ENCODE measurements around the gene STARD10. TPM values are rescaled to one million over a fixed set of nuclear protein-coding genes. Genes with fewer than 3 reads are reported as not detected.

The STARD10 gene
- total RNA-seq, 2 experiments from 2014 or later = 10.4 to 12.9 TPM

DNA sequence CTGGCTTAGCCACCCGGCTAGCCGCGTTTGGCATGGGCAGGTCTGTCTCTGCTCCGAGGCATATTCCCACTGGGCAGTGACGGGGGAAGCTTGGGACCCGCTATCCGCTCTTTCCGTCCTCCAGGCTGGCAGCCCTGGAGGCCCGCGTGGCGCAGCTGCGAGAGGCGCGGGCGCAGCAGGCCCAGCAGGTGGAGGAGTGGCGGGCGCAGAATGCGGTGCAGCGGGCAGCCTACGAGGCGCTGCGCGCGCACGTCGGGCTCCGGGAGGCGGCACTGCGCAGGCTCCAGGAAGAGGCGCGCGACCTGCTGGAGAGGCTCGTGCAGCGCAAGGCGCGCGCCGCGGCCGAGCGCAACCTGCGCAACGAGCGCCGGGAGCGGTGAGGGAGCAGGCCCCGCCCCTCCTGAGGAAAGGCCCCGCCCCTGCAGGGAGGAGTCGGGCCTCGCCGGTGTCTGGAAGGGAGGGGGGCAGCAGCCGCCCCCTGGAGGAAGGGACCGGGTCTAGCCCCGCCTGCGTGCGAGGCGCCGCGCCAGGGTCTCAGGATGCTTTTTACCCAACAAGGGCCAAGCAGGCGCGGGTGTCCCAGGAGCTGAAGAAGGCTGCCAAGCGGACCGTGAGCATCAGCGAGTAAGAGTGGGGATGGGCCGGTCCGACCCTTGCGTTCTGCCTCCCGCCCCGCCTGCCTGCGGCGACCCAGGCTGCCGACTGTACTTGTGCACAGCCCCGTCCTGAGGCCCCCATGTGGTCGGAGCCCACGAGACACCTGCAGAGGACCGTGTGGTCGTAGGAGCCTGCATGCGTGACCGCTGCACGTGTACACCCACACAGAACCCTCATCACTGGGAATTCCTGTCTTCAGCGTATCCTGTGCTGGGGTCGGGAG, 28.3 kb upstream of the STARD10 start:
- no peak for TF ChIP-seq EZH2phosphoT487 (IDR thresholded peaks at IDR 0.05; ENCODE audit: borderline replicate concordance, low read depth, low read length)
- TF ChIP-seq, protein P1, sequence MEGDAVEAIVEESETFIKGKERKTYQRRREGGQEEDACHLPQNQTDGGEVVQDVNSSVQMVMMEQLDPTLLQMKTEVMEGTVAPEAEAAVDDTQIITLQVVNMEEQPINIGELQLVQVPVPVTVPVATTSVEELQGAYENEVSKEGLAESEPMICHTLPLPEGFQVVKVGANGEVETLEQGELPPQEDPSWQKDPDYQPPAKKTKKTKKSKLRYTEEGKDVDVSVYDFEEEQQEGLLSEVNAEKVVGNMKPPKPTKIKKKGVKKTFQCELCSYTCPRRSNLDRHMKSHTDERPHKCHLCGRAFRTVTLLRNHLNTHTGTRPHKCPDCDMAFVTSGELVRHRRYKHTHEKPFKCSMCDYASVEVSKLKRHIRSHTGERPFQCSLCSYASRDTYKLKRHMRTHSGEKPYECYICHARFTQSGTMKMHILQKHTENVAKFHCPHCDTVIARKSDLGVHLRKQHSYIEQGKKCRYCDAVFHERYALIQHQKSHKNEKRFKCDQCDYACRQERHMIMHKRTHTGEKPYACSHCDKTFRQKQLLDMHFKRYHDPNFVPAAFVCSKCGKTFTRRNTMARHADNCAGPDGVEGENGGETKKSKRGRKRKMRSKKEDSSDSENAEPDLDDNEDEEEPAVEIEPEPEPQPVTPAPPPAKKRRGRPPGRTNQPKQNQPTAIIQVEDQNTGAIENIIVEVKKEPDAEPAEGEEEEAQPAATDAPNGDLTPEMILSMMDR (conservative IDR thresholded peaks at IDR 0.05; ENCODE audit: low read length) = peak; percentile 58; the same call in 1 of the 2 replicates
- H3K4me2 ChIP-seq (ENCODE audit: low read length) = peak overlapping the region; percentile 48; the same call in 1 of the 2 replicates
- no peaks in the 10 kb centered on the region for H3K79me2 ChIP-seq (ENCODE audit: insufficient read depth, low read depth, low read length)
- intact Hi-C loops (cut with micrococcal nuclease; ENCODE audit: unreplicated experiment) = no loop called here
- no peaks in the 10 kb centered on the region for H4K20me1 ChIP-seq (ENCODE audit: insufficient read depth, low read length)
- peaks cover 91% of the 10 kb centered on the region for H3K36me3 ChIP-seq (ENCODE audit: insufficient read depth, low read length)
- H3K9me2 ChIP-seq (ENCODE audit: insufficient read depth, low read length) = no peaks in the 10 kb centered on the region
- no TSS peak for BruUV-seq (replicated peaks)
- no peak overlapping the region for H3K4me3 ChIP-seq (ENCODE audit: low read depth, low read length, poor library complexity, severe bottlenecking)
- POLR2A ChIA-PET = no interaction called here
- peak; percentile 80 for DNase-seq (ENCODE audit: low spot score)
- no peak overlapping the region for H2AFZ ChIP-seq (ENCODE audit: low read length)
- H3K27ac ChIP-seq (ENCODE audit: low read depth, low read length, poor library complexity, severe bottlenecking) = peak overlapping the region; percentile 59
- CTCF ChIA-PET (ENCODE audit: unreplicated experiment) = no interaction called here
- peaks cover 17% of the 10 kb centered on the region for H3K4me1 ChIP-seq (ENCODE audit: insufficient read depth, low read length, poor library complexity, severe bottlenecking)
- H3K9me3 ChIP-seq (ENCODE audit: low read length) = no peaks in the 10 kb centered on the region

DNA sequence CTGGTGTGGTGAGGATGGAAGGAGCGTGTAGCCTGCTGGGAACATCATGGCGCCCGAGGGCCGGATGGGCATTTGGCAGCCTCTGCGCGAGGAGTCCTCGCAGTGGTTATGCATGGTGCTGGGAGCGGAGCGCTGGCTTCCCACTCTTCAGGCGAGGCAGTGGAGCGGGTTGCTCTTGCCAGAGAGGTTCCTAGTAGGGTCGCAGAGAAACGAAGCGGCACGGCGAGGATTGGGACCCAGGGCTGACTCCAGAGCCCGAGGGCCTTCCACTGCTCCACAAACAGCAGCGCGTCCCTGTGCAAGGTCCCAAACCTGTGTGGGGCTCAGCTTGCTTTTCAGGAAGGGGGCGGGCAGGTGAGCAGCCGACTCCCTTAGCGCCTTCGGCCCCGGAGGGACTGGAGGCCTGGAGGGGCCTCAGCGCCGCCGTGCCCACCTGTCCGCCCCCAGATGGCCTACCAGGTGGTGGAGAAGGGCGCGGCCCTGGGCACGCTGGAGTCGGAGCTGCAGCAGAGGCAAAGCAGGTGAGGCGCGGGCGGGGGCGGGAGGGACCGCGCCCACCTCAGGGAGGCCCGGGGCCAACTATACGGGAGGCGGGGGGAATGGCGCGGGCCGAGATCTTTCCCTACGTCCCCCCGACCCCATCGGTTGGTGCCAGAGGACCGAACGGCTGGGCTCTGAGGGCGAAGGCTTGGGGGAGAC, 27.5 kb upstream of the STARD10 start:
- Histone ChIP-seq H3K4me2 (ENCODE audit: low read length) (peak overlapping the region; percentile 48; the same call in 1 of the 2 replicates), H4K20me1 (ENCODE audit: insufficient read depth, low read length) (no peaks in the 10 kb centered on the region), H2AFZ (ENCODE audit: low read length) (no peak overlapping the region), H3K9me2 (ENCODE audit: insufficient read depth, low read length) (no peaks in the 10 kb centered on the region), H3K4me3 (ENCODE audit: low read depth, low read length, poor library complexity, severe bottlenecking) (no peak overlapping the region), H3K9me3 (ENCODE audit: low read length) (no peaks in the 10 kb centered on the region), H3K27ac (ENCODE audit: low read depth, low read length, poor library complexity, severe bottlenecking) (no peak overlapping the region), H3K36me3 (ENCODE audit: insufficient read depth, low read length) (peaks cover 90% of the 10 kb centered on the region), H3K4me1 (ENCODE audit: insufficient read depth, low read length, poor library complexity, severe bottlenecking) (peaks cover 21% of the 10 kb centered on the region), H3K79me2 (ENCODE audit: insufficient read depth, low read depth, low read length) (peaks cover 3% of the 10 kb centered on the region; the same call in 1 of the 2 replicates)
- intact Hi-C loops (cut with micrococcal nuclease; ENCODE audit: unreplicated experiment) = no loop called here
- ChIA-PET CTCF (ENCODE audit: unreplicated experiment) (no interaction called here), POLR2A (no interaction called here)
- no peak for TF ChIP-seq EZH2phosphoT487 (IDR thresholded peaks at IDR 0.05; ENCODE audit: borderline replicate concordance, low read depth, low read length)
- TF ChIP-seq, protein P1 (conservative IDR thresholded peaks at IDR 0.05; ENCODE audit: low read length) = no peak
- BruUV-seq (replicated peaks) = no TSS peak
- no peak for DNase-seq (ENCODE audit: low spot score)

Measured in OCI-LY7 (cell line).